ENCODE data around the gene ACTL6B. TPM values are rescaled to one million over a fixed set of nuclear protein-coding genes. Genes with fewer than 3 reads are reported as not detected.

Gene ACTL6B
- total RNA-seq, 1 donor from 2014 or later, result not detected

DNA sequence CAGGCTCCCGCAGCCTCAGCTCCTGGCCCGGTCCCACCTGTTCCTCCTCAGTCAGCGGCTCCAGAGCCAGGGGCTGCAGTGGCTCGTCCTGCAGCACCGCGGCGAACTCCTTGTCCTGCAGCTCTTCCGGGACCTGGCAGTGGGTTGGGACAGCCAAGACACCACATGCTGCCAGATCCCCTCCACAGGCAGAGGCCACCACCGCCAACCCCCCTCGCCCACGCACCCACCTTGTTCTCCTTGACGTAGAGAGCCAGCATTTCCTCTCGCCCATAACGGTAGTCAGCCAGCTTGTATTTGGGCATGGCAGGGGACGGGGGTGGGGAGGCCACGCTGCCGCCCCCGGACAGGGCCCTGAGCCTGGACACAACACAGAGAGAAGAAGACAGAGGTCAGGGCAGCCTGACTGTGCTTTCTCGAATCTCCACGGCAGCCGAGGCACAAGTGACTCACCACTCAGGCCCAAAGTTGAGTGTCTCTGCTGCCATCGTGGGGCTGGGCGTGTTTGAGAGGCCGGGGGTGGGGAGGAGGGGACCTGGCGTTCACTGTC lies 31.6 kb upstream of the ACTL6B start:
- DNase-seq, result no peak
- Mint-ChIP-seq H3K36me3 (ENCODE audit: low read depth) (peaks cover 21% of the 10 kb centered on the region), H3K27me3 (no peaks in the 10 kb centered on the region), H3K27ac (no peak overlapping the region), H3K4me3 (no peak overlapping the region), H3K4me1 (peaks cover 14% of the 10 kb centered on the region), H3K9me3 (no peaks in the 10 kb centered on the region)
- intact Hi-C loops (cut with micrococcal nuclease), result no loop called here

DNA sequence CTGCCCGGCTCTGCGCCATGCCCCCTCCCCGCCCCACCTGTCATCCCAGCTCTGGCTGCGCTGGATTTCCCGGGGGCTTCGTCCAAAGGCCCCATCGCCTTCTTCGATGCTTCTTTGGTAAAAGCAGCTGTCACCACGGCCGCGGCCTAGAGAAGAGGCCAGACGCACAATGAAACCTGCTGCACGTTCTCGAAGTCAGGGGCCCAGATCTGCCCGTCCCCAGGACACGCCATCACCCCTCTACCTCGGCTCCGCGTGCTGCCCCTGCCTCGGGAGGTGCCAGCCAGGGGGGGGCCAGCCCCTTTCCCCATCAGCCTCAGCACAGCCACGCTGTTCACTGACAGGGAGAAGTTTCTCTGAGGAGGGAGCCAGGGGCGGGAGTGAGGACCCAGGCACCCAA lies 31.0 kb upstream of the ACTL6B start:
- Mint-ChIP-seq H3K27me3 (no peaks in the 10 kb centered on the region), H3K4me3 (no peak overlapping the region), H3K9me3 (no peaks in the 10 kb centered on the region), H3K36me3 (ENCODE audit: low read depth) (peaks cover 22% of the 10 kb centered on the region), H3K4me1 (peaks cover 8% of the 10 kb centered on the region), H3K27ac (no peak overlapping the region)
- DNase-seq, result no peak
- intact Hi-C loops (cut with micrococcal nuclease), result no loop called here

DNA sequence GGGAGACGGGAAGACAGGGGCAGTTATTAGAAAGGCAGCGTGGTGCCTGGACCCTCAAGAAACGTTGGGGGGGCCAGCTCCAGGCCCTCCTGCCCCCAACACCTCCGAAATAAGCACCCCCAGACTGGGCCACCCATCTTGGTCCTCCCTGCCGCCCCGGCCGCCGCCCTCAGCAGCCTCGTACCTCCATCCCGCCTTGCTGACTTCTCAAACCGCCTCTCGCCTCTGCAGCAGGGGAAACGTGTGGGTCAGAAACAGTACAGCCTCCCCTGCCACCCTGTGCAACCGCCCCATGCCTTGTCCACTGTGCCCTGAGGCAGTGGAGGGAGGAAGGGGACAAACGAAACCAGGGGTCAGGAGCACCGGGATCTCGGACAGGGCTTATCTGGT lies 30.6 kb upstream of the ACTL6B start:
- H3K9me3 Mint-ChIP-seq, result no peaks in the 10 kb centered on the region
- no peak overlapping the region for H3K27ac Mint-ChIP-seq
- H3K27me3 Mint-ChIP-seq, result no peaks in the 10 kb centered on the region

GRCh38 chr7:100686201-100686821 lies 30.1 kb upstream of the ACTL6B start:
- no peak overlapping the region for H3K27ac Mint-ChIP-seq
- intact Hi-C loops (cut with micrococcal nuclease), result no loop called here
- H3K4me3 Mint-ChIP-seq, result no peak overlapping the region
- peaks cover 20% of the 10 kb centered on the region for H3K36me3 Mint-ChIP-seq (ENCODE audit: low read depth)
- no peak for DNase-seq
- no peaks in the 10 kb centered on the region for H3K27me3 Mint-ChIP-seq
- no peaks in the 10 kb centered on the region for H3K9me3 Mint-ChIP-seq
- H3K4me1 Mint-ChIP-seq, result peaks cover 3% of the 10 kb centered on the region

More for the DNA sequence above, 30.6 kb upstream of the ACTL6B start:
- H3K4me3 Mint-ChIP-seq, result no peak overlapping the region
- H3K4me1 Mint-ChIP-seq, result peaks cover 4% of the 10 kb centered on the region
- DNase-seq, result no peak
- intact Hi-C loops (cut with micrococcal nuclease), result no loop called here
- H3K36me3 Mint-ChIP-seq (ENCODE audit: low read depth), result peaks cover 21% of the 10 kb centered on the region

- Mint-ChIP-seq H3K36me3 (ENCODE audit: low read depth) (peaks cover 20% of the 10 kb centered on the region), H3K27me3 (no peaks in the 10 kb centered on the region), H3K27ac (no peak overlapping the region), H3K4me1 (peaks cover 3% of the 10 kb centered on the region), H3K4me3 (no peak overlapping the region), H3K9me3 (no peaks in the 10 kb centered on the region)
- DNase-seq, result no peak
- intact Hi-C loops (cut with micrococcal nuclease), result no loop called here
Measured at GRCh38 chr7:100685631-100686145, 29.4 kb upstream of the ACTL6B start.

DNA sequence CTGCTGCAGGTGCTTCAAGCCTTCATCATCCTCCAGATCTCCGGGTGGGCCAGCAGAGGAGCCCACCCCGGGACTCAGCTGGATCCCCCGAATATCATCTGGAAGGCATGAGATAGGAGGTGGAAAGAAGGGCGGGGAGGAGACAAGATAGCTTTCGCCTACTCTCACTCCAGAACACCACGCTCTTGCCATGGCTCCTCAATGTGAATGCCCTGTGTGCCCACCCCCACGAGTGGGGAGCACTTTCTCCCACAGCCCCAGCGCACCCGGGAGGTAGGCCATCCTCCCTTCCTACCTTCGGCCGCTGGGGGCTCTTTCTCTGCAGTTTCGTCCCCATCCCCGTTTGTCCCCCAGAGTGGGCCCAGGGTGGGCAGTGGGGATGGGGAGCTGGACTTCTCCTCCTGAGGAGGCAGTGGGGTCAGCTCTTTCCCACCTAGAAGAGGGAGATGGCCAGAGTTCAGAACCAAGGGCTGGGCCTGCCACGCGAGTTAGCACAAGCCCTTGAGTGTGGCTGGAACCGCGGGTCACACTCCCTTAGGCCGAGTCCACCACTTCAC lies 28.9 kb upstream of the ACTL6B start:
- DNase-seq, result no peak
- H3K36me3 Mint-ChIP-seq (ENCODE audit: low read depth), result peaks cover 21% of the 10 kb centered on the region
- no peak overlapping the region for H3K27ac Mint-ChIP-seq
- H3K9me3 Mint-ChIP-seq, result no peaks in the 10 kb centered on the region
- intact Hi-C loops (cut with micrococcal nuclease), result no loop called here
- H3K27me3 Mint-ChIP-seq, result no peaks in the 10 kb centered on the region
- H3K4me3 Mint-ChIP-seq, result no peak overlapping the region
- peaks cover 5% of the 10 kb centered on the region for H3K4me1 Mint-ChIP-seq

GRCh38 chr7:100684534-100685042 lies 28.3 kb upstream of the ACTL6B start:
- H3K27me3 Mint-ChIP-seq, result no peaks in the 10 kb centered on the region
- peaks cover 23% of the 10 kb centered on the region for H3K36me3 Mint-ChIP-seq (ENCODE audit: low read depth)
- peaks cover 6% of the 10 kb centered on the region for H3K4me1 Mint-ChIP-seq
- DNase-seq, result no peak
- no peak overlapping the region for H3K27ac Mint-ChIP-seq
- no peaks in the 10 kb centered on the region for H3K9me3 Mint-ChIP-seq
- no peak overlapping the region for H3K4me3 Mint-ChIP-seq
- intact Hi-C loops (cut with micrococcal nuclease), result no loop called here

DNA sequence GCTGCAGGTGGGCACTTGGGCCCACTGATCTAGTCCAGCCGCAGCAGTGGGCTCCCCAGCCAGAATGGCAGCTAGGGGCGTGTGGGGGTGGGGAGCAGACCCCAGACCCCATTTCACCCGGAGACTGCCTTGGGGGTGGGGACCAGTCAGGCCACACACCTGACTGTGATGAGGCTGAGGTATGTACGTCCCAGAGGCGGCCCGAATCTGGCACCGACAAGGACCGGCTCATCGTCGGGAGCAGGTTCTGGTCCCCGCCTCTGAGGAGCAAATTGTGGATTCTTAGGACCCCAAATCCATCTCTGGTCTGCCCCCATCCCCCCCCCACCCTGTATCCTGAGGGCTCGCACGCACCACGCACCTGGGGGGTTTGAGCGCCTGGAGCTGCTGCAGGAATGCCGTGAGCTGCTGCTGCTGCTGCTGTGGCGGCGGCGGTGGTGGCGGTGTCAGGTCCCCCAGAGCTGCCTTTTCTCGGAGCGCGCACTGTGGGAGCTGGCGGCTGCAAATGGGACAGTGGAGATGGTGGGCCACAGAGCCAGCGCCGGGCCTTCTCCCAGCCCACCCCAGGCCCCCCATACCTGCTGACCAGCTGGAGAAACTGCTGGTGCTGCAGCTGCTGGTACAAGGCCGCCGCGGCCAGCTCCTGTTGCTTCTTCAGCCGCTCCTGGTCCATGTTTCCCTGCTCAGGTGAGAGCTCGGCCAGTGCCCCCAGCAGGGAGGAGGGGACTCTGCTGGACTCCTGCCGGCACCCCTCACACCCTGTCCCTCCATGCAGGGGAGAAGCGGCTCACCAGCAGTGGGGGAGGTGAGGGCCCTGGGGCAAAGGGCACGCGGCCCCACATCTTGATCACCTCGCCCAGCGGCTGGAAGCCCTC lies 27.6 kb upstream of the ACTL6B start:
- no peaks in the 10 kb centered on the region for H3K27me3 Mint-ChIP-seq
- no peak overlapping the region for H3K27ac Mint-ChIP-seq
- no peaks in the 10 kb centered on the region for H3K9me3 Mint-ChIP-seq
- peak; percentile 59 for DNase-seq
- intact Hi-C loops (cut with micrococcal nuclease), result no loop called here
- H3K36me3 Mint-ChIP-seq (ENCODE audit: low read depth), result peaks cover 27% of the 10 kb centered on the region
- H3K4me3 Mint-ChIP-seq, result no peak overlapping the region
- H3K4me1 Mint-ChIP-seq, result peaks cover 9% of the 10 kb centered on the region

GRCh38 chr7:100682991-100683658 lies 26.9 kb upstream of the ACTL6B start:
- H3K9me3 Mint-ChIP-seq, result no peaks in the 10 kb centered on the region
- H3K36me3 Mint-ChIP-seq (ENCODE audit: low read depth), result peaks cover 30% of the 10 kb centered on the region
- no peak overlapping the region for H3K4me3 Mint-ChIP-seq
- no peaks in the 10 kb centered on the region for H3K27me3 Mint-ChIP-seq
- intact Hi-C loops (cut with micrococcal nuclease), result no loop called here
- peaks cover 9% of the 10 kb centered on the region for H3K4me1 Mint-ChIP-seq
- peak overlapping the region; percentile 25 for H3K27ac Mint-ChIP-seq
- DNase-seq, result peak; percentile 56

GRCh38 chr7:100682228-100682741 lies 26.0 kb upstream of the ACTL6B start:
- H3K27ac Mint-ChIP-seq, result no peak overlapping the region
- no peak for DNase-seq
- H3K9me3 Mint-ChIP-seq, result no peaks in the 10 kb centered on the region
- no peak overlapping the region for H3K4me3 Mint-ChIP-seq
- H3K4me1 Mint-ChIP-seq, result peaks cover 9% of the 10 kb centered on the region
- no peaks in the 10 kb centered on the region for H3K27me3 Mint-ChIP-seq
- peaks cover 31% of the 10 kb centered on the region for H3K36me3 Mint-ChIP-seq (ENCODE audit: low read depth)
- intact Hi-C loops (cut with micrococcal nuclease), result no loop called here

DNA sequence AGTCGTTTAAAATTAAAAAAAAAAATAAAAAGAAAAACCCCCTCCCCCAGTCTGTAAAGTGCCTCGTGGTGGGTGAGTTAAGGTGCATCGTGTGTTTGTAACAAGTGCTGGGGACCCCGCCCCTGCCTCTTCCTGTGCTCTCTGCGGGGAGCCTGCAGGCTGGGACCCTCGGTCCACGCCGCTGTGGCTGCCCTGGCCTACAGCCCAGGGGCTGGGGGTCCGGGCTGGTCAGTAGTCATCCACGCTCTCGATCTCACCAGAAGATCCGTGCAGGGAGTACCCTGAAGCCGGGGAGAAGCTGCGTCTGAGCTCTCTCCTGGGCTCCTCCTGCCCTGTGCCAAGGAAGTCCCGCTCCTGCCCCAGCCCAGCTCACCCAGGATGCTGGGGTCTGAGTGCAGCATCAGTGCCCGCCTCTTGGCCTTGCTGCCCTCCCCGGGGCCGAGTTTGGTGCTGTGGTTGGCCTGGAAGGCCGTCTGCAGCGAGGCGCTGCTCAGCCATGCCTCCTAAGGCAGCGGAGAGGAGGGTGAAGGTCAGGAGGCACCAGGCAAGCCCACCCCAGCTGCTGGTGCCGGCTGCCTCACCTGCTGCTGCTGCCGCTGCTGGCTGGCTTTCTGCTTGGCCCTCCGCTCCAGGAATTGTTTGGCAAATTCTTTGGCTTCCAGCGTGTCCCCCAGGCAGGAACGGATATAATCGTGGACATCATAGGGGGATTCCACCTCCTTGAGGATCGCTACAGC lies 25.4 kb upstream of the ACTL6B start:
- Mint-ChIP-seq H3K4me3 (no peak overlapping the region), H3K36me3 (ENCODE audit: low read depth) (peaks cover 30% of the 10 kb centered on the region), H3K4me1 (peaks cover 11% of the 10 kb centered on the region), H3K27me3 (no peaks in the 10 kb centered on the region), H3K9me3 (no peaks in the 10 kb centered on the region), H3K27ac (peak overlapping the region; percentile 12)
- DNase-seq, result no peak
- intact Hi-C loops (cut with micrococcal nuclease), result no loop called here

- intact Hi-C loops (cut with micrococcal nuclease), result no loop called here
- no peak overlapping the region for H3K4me3 Mint-ChIP-seq
- no peak overlapping the region for H3K27ac Mint-ChIP-seq
- H3K9me3 Mint-ChIP-seq, result no peaks in the 10 kb centered on the region
- H3K4me1 Mint-ChIP-seq, result peaks cover 15% of the 10 kb centered on the region
- DNase-seq, result no peak
- H3K27me3 Mint-ChIP-seq, result no peaks in the 10 kb centered on the region
- H3K36me3 Mint-ChIP-seq (ENCODE audit: low read depth), result peaks cover 32% of the 10 kb centered on the region
Measured at GRCh38 chr7:100680576-100681271, 24.5 kb upstream of the ACTL6B start.

Data from activated CD4-positive, alpha-beta T cell treated with anti-CD3 and anti-CD28 coated beads, Interleukin-2, amount 10 ng/mL, durations not matched to agents 24 days and 14 days (primary cell).